Activated CD8-positive, alpha-beta memory T cell treated with anti-CD3 and anti-CD28 coated beads for 4 hours (primary cell): Measurements from ENCODE around the gene TRIO.

Experiments used
- DNase-seq, 2 donors: peaks; one replicate each; pipeline ENCODE4 v3.0.0-alpha.2; 2020; ENCODE audit warnings: low read depth in 2 of 2

Gene TRIO

DNA sequence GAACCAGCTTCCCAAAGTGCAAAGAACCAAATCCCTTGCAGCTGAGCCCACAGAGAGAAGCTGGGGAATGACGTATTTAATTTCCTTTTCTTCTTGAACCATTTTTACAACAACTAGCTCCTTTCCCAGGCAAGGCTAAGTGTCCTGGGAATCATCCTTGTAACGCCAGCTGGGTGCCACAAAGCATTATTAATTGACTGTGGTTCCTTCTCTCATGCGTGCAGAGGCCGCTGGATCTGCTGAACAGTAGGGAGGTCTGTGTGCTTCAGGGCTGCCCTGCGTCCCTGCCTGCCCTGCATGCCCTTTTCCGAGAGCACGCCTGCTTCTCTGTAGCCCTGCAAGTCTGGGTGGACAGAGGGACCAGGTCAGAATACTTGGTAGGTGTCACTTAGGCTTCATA, 314.3 kb downstream of the TRIO start:
- no peak for DNase-seq

DNA sequence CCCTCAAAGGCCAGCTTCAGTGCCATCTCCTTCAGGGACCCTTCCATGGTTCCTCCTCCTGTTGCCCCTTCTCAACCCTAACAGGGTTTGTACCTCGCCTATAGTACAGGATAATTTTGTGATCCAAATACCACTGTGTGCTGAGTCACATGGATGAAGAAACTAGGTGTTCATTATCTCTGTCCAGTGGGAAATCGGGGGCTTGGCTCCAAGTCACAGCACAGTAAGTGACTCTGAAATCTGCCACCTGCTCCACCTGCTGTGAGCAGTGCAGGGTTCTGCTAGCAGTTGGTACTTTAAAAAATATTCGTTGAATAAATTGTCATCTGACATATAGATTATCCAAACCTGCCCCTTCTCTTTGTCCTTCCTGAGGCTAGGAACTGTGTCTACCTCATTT, 315.3 kb downstream of the TRIO start:
- no peak for DNase-seq

DNA sequence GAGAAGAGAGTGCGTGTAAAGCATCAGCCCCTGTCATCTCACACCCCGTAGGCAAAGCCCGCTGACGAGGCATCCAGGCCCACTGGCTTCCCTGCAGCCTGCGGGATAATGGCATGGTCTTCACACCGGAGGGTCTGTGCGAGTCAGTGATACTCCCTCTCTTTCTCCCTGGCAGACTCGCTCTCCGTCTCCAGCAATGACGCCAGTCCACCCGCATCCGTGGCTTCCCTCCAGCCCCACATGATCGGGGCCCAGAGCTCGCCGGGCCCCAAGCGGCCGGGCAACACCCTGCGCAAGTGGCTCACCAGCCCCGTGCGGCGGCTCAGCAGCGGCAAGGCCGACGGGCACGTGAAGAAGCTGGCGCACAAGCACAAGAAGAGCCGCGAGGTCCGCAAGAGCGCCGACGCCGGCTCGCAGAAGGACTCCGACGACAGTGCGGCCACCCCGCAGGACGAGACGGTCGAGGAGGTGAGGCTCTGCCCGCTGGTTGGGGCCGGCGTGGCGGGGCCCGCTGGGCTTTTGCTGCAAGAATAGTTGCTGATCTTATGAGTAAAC, 317.8 kb downstream of the TRIO start:
- no peak for DNase-seq

DNA sequence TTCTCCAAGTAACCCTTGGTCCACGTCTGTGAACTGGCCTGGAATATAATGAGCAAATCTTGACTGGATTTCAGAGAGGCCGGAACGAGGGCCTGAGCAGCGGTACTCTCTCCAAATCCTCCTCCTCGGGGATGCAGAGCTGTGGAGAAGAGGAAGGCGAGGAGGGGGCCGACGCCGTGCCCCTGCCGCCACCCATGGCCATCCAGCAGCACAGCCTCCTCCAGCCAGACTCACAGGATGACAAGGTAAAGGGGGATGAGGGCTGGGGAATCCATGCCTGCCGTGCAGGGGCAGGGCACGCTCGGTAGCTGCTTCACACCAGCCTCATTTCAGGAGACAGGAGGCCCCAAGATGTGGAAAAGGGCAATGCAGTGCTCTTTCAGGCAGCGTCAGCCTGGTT, 319.5 kb downstream of the TRIO start:
- DNase-seq: no peak

DNA sequence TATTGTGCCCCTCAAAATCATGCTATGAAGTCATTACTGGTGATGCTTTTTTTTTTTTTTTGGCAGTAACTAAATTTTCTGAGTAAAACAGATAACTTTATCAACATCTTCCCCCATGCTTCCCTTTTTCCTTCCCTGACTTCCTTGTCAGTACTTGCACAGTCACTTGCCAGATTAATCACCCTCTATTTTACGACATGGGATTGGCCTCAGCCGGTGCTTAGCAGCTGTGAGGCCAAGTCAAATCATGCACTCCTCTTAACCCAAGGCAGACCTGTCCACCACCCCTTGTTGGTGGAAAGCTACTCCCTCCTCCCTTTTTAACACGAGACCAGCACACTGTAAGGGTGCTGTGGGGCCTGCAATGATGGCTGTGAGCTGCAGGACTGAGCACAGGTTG, 320.5 kb downstream of the TRIO start:
- no peak for DNase-seq

DNA sequence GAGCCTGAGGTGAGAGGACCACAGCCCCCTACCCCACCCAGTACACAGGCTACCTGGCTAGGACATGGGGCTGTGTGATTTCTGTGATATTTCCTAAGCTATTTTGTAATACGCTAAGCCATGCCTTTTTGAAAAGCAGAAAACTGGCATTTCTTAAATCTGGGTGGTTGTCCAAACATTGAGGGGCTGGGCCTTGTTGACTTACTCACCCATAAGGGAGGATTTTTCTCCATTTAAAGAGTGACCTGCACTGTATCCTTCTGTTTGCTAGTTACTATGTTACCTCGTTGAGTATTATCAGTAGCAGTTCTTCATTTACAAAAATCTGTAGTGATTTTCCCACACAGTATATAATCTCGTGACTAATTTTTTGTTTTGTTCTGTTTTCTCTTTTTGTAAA, 321.0 kb downstream of the TRIO start:
- DNase-seq: no peak

DNA sequence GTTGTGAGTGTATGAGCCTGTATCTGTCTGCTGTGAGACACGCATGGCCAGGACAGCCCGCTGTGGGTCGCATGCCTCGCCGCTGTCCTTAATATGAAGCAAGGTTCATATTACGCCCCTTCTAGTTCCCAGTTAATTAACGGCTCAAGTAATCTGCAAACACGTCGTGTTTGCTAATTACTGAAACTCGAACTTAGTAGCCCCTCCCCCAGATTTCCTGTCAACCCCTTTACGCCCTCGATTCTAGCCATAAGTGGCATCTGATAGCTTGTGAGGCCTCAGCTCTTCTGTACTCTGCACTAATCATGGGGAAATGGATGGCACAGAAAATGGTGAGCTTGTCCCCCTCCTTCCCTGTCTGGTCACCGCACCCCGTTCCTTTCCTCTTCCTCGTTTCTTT, 321.5 kb downstream of the TRIO start:
- DNase-seq: no peak

DNA sequence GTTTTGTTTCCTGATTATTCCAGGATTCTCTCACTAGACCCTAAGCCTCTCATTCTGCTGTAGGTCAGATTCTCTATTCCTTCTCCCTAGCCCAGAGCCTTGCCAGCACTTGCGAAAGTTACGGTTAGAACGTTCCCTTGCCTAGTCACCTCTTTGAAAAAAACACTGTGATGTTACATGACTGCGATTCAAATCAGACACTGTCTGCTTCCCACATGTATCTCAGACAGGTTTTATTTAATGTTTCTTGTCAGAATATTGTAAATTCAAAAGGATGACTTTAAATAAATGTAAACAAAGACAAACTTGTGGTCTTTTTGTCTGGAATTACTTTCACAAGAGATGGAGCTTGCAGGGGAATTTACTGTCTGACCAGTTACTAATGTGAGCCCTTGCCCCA, 322.0 kb downstream of the TRIO start:
- DNase-seq: no peak

DNA sequence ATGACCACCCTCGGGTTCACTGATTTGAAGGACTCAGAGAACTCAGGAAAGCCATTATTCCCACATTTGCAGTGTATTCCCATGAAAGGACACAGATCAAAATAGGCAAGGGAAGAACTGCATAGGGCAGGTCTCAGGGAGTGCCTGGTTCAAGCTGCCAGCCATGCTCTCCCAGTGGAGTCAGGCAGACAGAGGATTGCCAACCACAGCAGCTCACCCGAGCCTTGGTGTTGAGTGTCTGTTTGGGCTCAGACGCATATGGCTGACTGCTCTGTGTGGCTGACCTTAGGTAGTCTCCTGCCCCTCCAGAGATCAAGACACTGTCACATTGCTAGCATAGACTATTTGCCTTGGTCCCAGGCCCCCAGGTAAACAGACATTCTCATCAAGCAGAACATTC, 322.6 kb downstream of the TRIO start:
- no peak for DNase-seq

DNA sequence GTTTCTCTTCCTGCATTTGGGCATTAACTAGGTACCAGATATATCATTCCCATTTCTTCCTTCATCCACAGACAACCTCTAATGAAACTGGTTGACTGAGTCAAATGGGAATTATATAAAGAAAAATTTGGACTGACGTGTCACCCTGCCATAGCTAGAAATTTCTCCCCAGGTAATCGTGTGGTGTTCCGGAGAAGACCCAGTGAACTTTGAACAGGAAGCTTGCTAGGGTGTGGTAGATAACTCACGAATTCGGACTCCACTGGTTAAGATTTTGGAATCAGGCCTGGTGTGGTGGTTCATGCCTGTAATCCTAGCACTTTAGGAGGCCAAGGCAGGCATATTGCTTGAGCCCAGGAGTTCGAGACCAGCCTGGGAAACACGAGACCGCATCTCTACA, 324.1 kb downstream of the TRIO start:
- no peak for DNase-seq

DNA sequence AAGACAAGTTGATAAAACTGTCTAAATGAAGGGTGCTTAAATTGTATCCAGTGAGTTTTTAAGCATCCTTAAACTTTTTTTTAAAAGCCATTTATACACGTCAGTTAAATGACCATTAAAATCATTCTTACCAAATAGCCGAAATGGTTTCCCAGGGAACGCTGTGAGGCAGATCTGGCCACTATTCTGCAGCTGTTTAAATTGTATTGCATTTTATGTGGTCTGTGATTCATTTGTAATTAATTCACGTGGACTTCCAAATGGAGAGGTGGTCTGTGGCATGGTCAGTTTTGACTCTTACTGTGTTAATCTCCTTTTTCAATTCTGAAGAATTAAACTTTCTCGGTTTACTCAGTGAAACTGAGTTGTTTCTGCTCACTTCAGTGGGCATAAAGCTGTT, 324.7 kb downstream of the TRIO start:
- DNase-seq: no peak

DNA sequence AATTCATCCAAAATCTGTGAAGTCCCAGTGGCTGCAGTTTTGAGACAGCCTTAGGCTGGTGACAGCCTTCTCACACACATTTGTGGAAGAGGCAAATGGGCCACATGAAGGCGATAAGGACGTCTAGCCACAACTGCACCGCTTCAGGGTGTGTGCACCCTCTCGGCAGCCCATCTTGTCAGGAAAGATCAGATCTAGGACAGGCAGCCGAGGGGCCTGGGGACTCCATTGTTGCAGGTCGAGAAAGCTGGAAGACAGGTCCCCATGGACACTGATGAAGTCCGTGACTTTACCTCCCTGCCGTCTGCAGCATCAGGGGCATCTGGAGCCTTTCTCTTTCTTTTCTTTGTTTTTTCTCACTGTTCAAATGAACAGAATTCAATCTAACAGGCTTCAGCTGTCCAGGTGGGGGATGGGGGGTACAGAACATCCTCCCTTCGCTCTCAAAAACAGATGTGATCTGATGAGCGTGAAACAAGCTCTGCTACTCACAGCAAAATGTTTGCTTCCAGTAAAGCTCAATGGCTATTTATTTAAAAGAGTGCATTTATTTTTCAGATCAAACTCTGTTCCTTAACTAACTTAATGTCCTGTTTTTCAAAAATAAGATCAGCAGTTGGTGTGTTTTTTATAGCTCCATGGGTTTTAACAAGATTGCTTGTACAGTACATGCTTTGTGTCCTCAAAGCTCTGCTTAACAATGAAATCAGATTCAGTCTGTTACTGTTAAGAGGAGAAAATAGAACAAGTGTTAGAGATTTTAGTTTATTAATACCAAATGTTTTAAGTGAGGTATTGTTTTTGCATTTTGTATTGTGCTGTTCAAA, 326.6 kb downstream of the TRIO start:
- DNase-seq: no peak

DNA sequence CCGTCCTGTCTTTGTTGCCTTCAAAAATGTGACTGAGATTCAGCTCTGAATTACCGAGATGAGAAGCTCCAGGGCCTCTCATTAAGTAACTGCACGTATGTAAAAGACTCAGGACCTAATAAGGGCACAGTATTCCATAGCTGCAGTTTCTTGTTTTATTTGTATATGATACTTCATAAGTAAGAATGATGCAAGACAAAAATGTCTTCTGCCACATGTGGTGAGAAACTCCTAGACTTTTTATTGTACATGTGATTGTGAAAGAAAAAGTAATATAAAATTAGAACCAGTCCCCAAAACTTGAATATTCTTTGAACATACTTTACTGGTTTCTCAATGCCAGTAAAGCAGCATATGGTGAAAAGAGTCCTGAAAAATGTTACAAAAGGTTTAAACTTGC, 328.4 kb downstream of the TRIO start:
- DNase-seq: no peak

DNA sequence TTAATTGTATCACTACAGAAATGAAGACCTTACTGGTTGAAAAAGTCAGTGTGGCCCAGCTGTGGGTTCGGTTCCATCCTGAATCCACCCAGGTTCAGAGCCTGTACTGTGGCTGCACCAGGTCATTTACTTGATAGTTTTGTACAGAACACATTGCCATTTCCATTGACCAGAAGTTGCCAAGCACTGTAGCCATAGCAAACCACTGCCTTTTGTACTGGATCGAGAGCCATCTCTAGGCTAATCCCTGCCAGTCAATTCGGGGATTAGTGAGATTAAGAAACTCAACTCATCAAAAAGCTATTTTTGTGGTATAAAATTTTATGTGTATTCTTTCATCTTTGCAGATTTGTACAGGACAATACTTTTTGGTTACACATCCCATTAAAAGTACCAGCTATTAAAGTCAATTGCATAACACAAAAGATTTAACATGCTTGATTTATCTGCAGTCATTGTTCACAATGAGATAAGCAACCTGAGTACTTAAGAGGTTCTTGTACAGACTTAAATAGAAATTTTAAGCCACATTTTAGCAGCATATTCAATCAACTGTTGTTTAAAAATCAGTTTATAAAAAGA, 329.9 kb downstream of the TRIO start:
- no peak for DNase-seq

DNA sequence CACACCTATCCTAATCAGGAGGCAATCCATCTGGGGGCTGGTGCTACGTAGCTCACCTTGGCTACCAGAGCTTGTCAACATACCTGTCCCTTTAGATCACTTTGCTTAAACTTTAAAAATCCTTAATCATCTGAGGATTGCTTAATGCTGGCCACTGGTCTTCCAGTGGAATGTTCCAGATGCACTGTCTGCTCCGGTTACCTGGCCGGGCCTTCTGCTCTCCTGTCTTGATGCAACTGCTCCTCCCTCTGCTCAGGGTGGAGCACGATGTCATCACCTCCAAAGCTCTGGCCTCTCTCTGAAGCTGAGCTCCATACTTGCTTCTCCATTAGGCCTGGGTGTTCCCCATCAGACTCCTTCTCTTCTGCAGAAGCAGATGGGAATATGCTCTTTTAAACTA, 331.9 kb downstream of the TRIO start:
- no peak for DNase-seq

DNA sequence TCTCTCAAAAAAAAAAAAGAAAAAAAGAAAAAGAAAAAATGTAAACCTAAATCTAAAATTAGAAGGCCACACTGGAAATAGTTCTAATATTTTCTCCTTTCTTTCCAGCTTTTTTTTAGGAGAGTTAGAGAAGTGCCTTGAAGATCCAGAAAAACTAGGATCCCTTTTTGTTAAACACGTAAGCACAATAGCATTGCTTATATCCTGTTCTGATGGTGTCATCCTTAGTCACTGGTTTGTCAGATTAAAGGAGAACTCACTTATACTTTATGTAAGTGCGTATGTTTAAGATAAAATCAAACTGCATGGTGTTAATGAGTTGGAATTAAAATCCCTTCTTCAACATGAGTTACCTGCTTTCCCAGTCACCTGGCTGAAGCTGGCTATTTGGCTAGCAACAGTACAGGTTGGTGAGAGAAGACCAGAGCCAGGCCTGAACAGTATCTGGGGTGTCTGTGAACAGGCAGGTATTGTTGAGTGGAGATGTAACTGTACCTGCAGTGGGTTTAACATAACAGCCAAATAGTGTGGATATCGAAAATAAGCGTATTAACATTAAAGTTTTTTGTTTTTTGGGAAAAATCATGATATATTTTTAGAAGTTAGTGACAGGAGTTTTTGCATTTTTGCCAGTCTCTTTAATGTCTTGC, 333.8 kb downstream of the TRIO start:
- DNase-seq: no peak

DNA sequence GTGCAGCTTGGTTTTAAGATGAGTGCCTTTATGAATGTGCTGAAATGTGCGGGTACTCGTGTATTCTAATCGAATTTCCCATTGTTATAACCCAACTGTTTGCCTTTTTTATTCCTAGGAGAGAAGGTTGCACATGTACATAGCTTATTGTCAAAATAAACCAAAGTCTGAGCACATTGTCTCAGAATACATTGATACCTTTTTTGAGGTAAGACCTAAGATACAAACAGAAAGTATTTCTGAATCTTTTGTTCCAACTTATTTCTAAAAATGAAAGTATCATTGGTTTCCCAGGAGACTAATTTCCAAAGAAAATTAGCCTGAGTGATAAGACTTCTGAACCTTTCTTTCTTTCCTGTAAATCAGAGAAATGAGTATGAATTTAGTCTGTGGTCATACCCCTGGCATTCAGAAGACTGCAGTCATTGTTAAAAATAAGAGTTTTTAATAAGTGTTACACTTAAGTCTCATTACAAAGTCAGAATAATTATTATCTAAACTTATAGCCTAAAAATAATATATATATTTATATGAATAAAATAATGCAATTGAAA, 336.1 kb downstream of the TRIO start:
- DNase-seq: no peak

DNA sequence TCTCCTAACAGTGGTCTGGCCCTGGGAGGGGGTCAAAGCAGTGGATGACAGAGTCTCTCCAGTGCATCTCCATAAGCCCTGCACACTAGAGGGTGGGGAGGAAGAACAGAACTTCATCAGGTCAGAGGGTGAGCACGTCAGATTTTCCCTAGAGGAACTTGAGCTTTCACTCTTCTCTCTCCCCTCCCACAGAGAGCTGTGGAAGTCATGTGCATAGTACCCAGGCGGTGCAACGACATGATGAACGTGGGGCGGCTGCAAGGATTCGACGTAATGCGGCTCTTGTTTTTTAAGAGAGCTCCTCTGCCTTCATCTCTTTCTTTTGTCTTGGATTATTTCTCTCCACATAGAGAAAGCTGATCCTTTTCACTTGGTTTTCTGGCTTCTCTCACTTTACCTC, 338.2 kb downstream of the TRIO start:
- no peak for DNase-seq

DNA sequence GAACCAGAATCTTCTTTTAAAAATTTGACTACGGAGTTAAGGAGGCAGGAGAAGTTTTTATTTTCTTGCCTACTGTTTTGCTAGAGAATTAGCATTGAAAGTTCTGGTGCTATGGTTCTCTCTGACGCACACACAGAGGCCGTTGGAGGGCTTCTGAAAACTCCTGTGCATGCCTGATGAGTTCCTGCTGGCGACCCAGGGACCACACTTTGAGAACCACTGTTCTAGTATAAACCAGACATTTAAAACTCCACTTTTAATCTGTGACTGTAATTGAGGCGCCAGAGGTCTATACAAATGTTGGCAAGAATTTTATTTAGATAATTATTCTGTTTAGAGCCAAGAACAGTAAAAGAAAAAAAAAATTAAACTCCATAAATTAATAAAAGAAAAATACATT, 338.9 kb downstream of the TRIO start:
- no peak for DNase-seq

DNA sequence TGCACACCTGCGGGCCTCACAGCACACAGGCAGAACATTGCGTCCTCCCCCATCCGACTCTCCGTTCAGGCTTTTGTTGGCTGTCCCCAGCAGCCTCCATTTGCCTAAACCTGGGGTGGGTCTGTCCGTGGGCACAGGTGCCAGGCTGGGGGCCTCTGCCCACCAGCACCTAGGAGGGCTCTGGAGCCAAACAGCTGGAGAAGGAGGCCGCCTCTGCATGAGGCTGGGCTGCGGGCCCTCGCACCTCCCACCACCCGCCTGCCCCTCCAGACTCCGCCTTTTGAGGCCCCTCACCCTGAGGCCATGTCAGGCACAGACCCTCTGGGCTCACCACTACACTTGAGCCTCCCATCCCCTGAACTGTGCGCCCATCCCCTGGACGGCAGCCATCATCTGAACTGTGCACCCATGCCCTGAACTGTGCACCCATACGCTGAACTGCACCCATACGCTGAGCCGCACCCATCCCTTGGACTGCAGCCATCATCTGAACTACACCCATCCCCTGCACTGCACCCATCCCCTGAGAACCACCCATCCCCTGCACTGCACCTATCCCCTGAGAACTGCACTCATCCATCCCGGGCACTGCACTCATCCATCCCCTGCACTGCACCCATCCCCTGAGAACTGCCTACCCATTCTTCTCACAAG, 340.5 kb downstream of the TRIO start:
- DNase-seq: no peak

DNA sequence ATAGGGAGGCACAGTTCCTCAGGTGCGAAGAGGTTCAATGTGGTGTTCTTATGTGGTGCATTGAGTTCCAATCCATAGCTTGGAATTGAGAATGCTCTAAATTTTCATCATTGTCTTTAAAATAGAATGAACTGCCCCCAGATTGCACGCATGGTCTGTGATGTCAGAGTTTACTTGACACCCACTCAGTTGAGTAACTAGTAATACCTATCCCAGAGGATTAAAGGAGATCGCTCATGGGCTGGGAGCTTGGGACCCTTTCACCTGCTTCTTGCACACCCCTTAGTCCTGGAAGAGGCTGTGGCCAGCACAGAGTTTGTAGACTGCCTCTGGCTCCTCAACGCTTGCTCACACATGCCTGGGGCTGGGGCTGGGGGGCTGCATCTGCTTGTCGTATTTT, 343.3 kb downstream of the TRIO start:
- no peak for DNase-seq
